IMR-90 (cell line): Measurements from ENCODE around the gene ADM5. TPM values are rescaled to one million over a fixed set of nuclear protein-coding genes. Genes with fewer than 3 reads are reported as not detected.

Source experiments
- ATAC-seq: fragments of 200-7000 bp; cut with Tn5 transposase; 2 replicates; pipeline ENCODE4 v1.9.1; 2020; ENCODE audit warnings: low read depth, mild to moderate bottlenecking, moderate library complexity
- BruUV-seq: library from RNA; stranded (reverse); fragments of 400-500 nt; replicated peaks from 2 replicates; lab custom pipeline; 2021; lab: Mats Ljungman, UMichigan
- CTCF ChIA-PET: fragments of 300-600 bp; formaldehyde crosslinking; extraction: SDS; loops from one replicate; lab custom pipeline; 2021; ENCODE audit warnings: antibody characterized with exemption; lab: Yijun Ruan, JAX
- POLR2A ChIA-PET: fragments of 300-600 bp; sonication (Branson Sonifier 250); formaldehyde crosslinking; loops from one replicate; lab custom pipeline; 2022; ENCODE audit warnings: antibody characterized with exemption; ENCODE audit not compliant: unreplicated experiment; lab: Charles Lee
- DNase-seq: peaks from one replicate; pipeline ENCODE4 v3.0.0; 2013
- H2AFZ ChIP-seq: replicated peaks from 2 replicates; pipeline ENCODE3; 2013; ENCODE audit warnings: low read length, mild to moderate bottlenecking; ENCODE audit not compliant: poor library complexity
- H2AK5ac ChIP-seq: 2 replicates; pipeline ENCODE4 v1.6.1; 2013; ENCODE audit warnings: low read depth, low read length, inconsistent platforms
- H2AK9ac ChIP-seq: replicated peaks from 2 replicates; pipeline ENCODE3; 2013; ENCODE audit warnings: mild to moderate bottlenecking, low read depth, low read length, moderate library complexity; ENCODE audit not compliant: poor library complexity
- H2BK120ac ChIP-seq: 2 replicates; pipeline ENCODE4 v1.6.1; 2013; ENCODE audit warnings: low read depth, low read length, inconsistent platforms
- H2BK15ac ChIP-seq: 3 replicates; pipeline ENCODE4 v1.6.1; 2013; ENCODE audit warnings: low read depth, low read length, inconsistent platforms
- H2BK20ac ChIP-seq: 2 replicates; pipeline ENCODE4 v1.6.1; 2013; ENCODE audit warnings: low read depth, mild to moderate bottlenecking, inconsistent platforms, low read length, moderate library complexity
- H2BK5ac ChIP-seq: 2 replicates; pipeline ENCODE4 v1.6.1; 2013; ENCODE audit warnings: mild to moderate bottlenecking, low read depth, low read length, inconsistent platforms; ENCODE audit not compliant: poor library complexity, severe bottlenecking
- H3K14ac ChIP-seq: replicated peaks from 2 replicates; pipeline ENCODE4 v1.6.1; 2013; ENCODE audit warnings: low read depth, low read length, inconsistent platforms
- H3K18ac ChIP-seq: 2 replicates; pipeline ENCODE4 v1.6.1; 2013; ENCODE audit warnings: low read depth, low read length, control low read depth
- H3K23ac ChIP-seq: 2 replicates; pipeline ENCODE4 v1.6.1; 2013; ENCODE audit warnings: low read depth, low read length, inconsistent platforms
- H3K27ac ChIP-seq: 2 replicates; pipeline ENCODE4 v1.5.1; 2013; ENCODE audit warnings: mild to moderate bottlenecking, control low read depth, low read length; ENCODE audit not compliant: insufficient read depth
- H3K27me3 ChIP-seq: 2 replicates; pipeline ENCODE4 v1.6.1; 2013; ENCODE audit warnings: low read length; ENCODE audit not compliant: control insufficient read depth, insufficient read depth
- H3K36me3 ChIP-seq: 2 replicates; pipeline ENCODE4 v1.6.1; 2013; ENCODE audit warnings: low read length, mixed read lengths; ENCODE audit not compliant: control insufficient read depth, insufficient read depth
- H3K4ac ChIP-seq: 2 replicates; pipeline ENCODE4 v1.6.1; 2013; ENCODE audit warnings: low read depth, low read length, inconsistent platforms
- H3K4me1 ChIP-seq: 2 replicates; pipeline ENCODE4 v1.6.1; 2013; ENCODE audit warnings: low read length, mixed read lengths; ENCODE audit not compliant: control insufficient read depth, insufficient read depth
- H3K4me2 ChIP-seq: 2 replicates; pipeline ENCODE4 v1.6.1; 2013; ENCODE audit warnings: low read depth, mild to moderate bottlenecking, control low read depth, low read length, moderate library complexity
- H3K4me3 ChIP-seq: 2 replicates; pipeline ENCODE4 v1.5.1; 2013; ENCODE audit warnings: low read depth, mild to moderate bottlenecking, control low read depth, low read length, moderate library complexity; ENCODE audit not compliant: insufficient read depth
- H3K56ac ChIP-seq: 2 replicates; pipeline ENCODE4 v1.6.1; 2013; ENCODE audit warnings: low read length, inconsistent platforms; ENCODE audit not compliant: insufficient read depth; ENCODE audit errors: extremely low read depth
- H3K79me1 ChIP-seq, 2 experiments: 2 replicates each; pipeline ENCODE4 v1.6.1; 2013; ENCODE audit warnings: low read length in 2 of 2, inconsistent platforms in 1 of 2, low read depth in 1 of 2
- H3K9ac ChIP-seq: 2 replicates; pipeline ENCODE4 v1.6.1; 2013; ENCODE audit warnings: low read depth, low read length, control low read depth
- H3K9me1 ChIP-seq: 2 replicates; pipeline ENCODE4 v1.6.1; 2013; ENCODE audit warnings: low read length, inconsistent platforms; ENCODE audit not compliant: insufficient read depth
- H3K9me3 ChIP-seq: 2 replicates; pipeline ENCODE4 v1.6.1; 2013; ENCODE audit warnings: low read length; ENCODE audit not compliant: control insufficient read depth, insufficient read depth
- H4K20me1 ChIP-seq: 2 replicates; pipeline ENCODE4 v1.6.1; 2013; ENCODE audit warnings: low read length, inconsistent platforms; ENCODE audit not compliant: insufficient read depth
- H4K5ac ChIP-seq: 2 replicates; pipeline ENCODE4 v1.6.1; 2013; ENCODE audit warnings: mild to moderate bottlenecking, low read depth, low read length, control low read depth
- H4K8ac ChIP-seq, 2 experiments: 2 replicates each; pipeline ENCODE4 v1.6.1; 2013; ENCODE audit warnings: low read depth in 2 of 2, low read length in 2 of 2, control low read depth in 1 of 2, inconsistent platforms in 1 of 2
- H4K91ac ChIP-seq: 2 replicates; pipeline ENCODE4 v1.6.1; 2013; ENCODE audit warnings: low read depth, low read length, inconsistent platforms; ENCODE audit not compliant: insufficient read depth
- CHD1 ChIP-seq: IDR thresholded peaks from 2 replicates; pipeline ENCODE4 v1.6.1; 2012; ENCODE audit warnings: low read depth, low read length, improper control_type of control experiment
- CTCF ChIP-seq: conservative IDR thresholded peaks from 2 replicates; pipeline ENCODE4 v1.5.1; 2012; ENCODE audit warnings: mild to moderate bottlenecking, low read depth, low read length, improper control_type of control experiment
- ELK1 ChIP-seq: fragments of 150-350 bp; IDR thresholded peaks from 2 replicates; pipeline ENCODE4 v1.6.1; 2016; ENCODE audit warnings: low read depth, mild to moderate bottlenecking, low read length, moderate library complexity, borderline replicate concordance
- FOS ChIP-seq: fragments of 150-350 bp; IDR thresholded peaks from 2 replicates; pipeline ENCODE4 v1.6.1; 2016; ENCODE audit warnings: low read depth, low read length
- MAFK ChIP-seq: IDR thresholded peaks from 2 replicates; pipeline ENCODE4 v1.6.1; 2012; ENCODE audit warnings: low read depth, low read length, improper control_type of control experiment
- MXI1 ChIP-seq: IDR thresholded peaks from 2 replicates; pipeline ENCODE4 v1.6.1; 2012; ENCODE audit warnings: low read depth, mild to moderate bottlenecking, low read length, moderate library complexity, borderline replicate concordance
- NFE2L2 ChIP-seq: fragments of 150-350 bp; IDR thresholded peaks from 2 replicates; pipeline ENCODE4 v1.6.1; 2016; ENCODE audit warnings: low read depth, mild to moderate bottlenecking, low read length
- RCOR1 ChIP-seq: IDR thresholded peaks from 2 replicates; pipeline ENCODE4 v1.6.1; 2012; ENCODE audit warnings: mild to moderate bottlenecking, low read length, improper control_type of control experiment; ENCODE audit not compliant: insufficient replicate concordance
- SMC3 ChIP-seq: fragments of 150-350 bp; IDR thresholded peaks from 2 replicates; pipeline ENCODE4 v1.6.1; 2016; ENCODE audit warnings: low read depth, mild to moderate bottlenecking, antibody characterized with exemption, low read length, moderate library complexity
- USF2 ChIP-seq: fragments of 150-350 bp; IDR thresholded peaks from 2 replicates; pipeline ENCODE4 v1.6.1; 2017; ENCODE audit warnings: mild to moderate bottlenecking, antibody characterized with exemption, low read length, low read depth
- WGBS, 2 experiments: methylation state at CpG; one replicate each; pipeline versions ENCODE4 v1.1.5 to v1.1.7; 2013; ENCODE audit warnings: missing lambda C conversion rate in 2 of 2; ENCODE audit not compliant: insufficient read length in 1 of 2; ENCODE audit errors: extremely low coverage in 2 of 2; 5-methylcytosine and 5-hydroxymethylcytosine counted together
- dilution Hi-C: fragments of 300-500 bp; cut with HindIII; formaldehyde crosslinking; loops from one replicate; pipeline ENCODE4 v1.14.3; 2018; ENCODE audit warnings: low sequenced_read_pairs; ENCODE audit not compliant: unreplicated experiment
- in situ Hi-C: fragments of 300-500 bp; cut with MboI; formaldehyde crosslinking; loops from 3 replicates; pipeline ENCODE4 v1.14.3; 2019; ENCODE audit warnings: low sequenced_read_pairs, inconsistent platforms, mixed read lengths
- intact Hi-C: fragments of 100-400 bp; cut with micrococcal nuclease; formaldehyde crosslinking; loops from 2 replicates; pipeline ENCODE4 v1.10.0; 2022
- polyA plus RNA-seq, 3 experiments: library from polyadenylated mRNA; depleted of rRNA; stranded (reverse); fragments of >200 nt; gene quantifications; 2 replicates each; pipeline ENCODE4 v1.2.3, GENCODE V29; 2012; ENCODE audit warnings: low replicate concordance in 1 of 3
- total RNA-seq: library from RNA; depleted of rRNA; stranded (reverse); fragments of >200 nt; gene quantifications from 2 replicates; pipeline ENCODE4 v1.2.3, GENCODE V29; 2012

Gene ADM5
- total and polyA plus RNA-seq, 2 of the 4 experiments (the other 2 are of a cell fraction), result 0.18 to 0.99 TPM

GRCh38 chr19:49688531-49689132, 762 bp upstream of the ADM5 start:
- CTCF ChIA-PET, result interaction anchor here (1.3 kb wide), 1 partner anchor 8 kb away, joined by 5 read pairs; no protein-coding TSS in a partner anchor
- H3K9ac ChIP-seq, result no peak overlapping the region
- H2AK5ac ChIP-seq, result no peak overlapping the region
- ATAC-seq (no peak), DNase-seq (no peak)
- peaks cover 38% of the 10 kb centered on the region for H3K36me3 ChIP-seq
- BruUV-seq, result no TSS peak
- H2BK5ac ChIP-seq, result no peak overlapping the region
- no peak overlapping the region for H4K91ac ChIP-seq
- no peak overlapping the region for H3K4me3 ChIP-seq
- H4K5ac ChIP-seq, result no peak overlapping the region
- no peak overlapping the region for H3K27ac ChIP-seq
- peak overlapping the region; percentile 73 for H2AK9ac ChIP-seq
- in situ Hi-C loops, result loop anchor here (10.0 kb wide), 1 partner anchor 166 kb away; the partner anchor contains the start of gene PTOV1
- TF ChIP-seq CHD1 (no peak), MAFK (no peak), CTCF (no peak), USF2 (no peak), MXI1 (no peak), RCOR1 (no peak), SMC3 (no peak), ELK1 (no peak), NFE2L2 (no peak), FOS (no peak)
- peaks cover 14 to 60% of the 10 kb centered on the region in 2 experiments for H3K79me1 ChIP-seq
- no peak overlapping the region for H2BK20ac ChIP-seq
- dilution Hi-C loops, result no loop called here
- no peak overlapping the region for H4K8ac ChIP-seq
- H3K18ac ChIP-seq, result no peak overlapping the region
- H3K56ac ChIP-seq, result no peak overlapping the region
- H4K20me1 ChIP-seq, result peaks cover 25% of the 10 kb centered on the region
- WGBS, 2 experiments, result no CpG with 5 or more reads among the region's 12 CpGs
- no peak overlapping the region for H2AFZ ChIP-seq
- H3K4ac ChIP-seq, result no peak overlapping the region
- intact Hi-C loops, result no loop called here
- POLR2A ChIA-PET, result interaction anchor here (1.1 kb wide), 1 partner anchor 48 kb away, joined by 3 read pairs; the partner anchor contains the start of gene RRAS
- H2BK120ac ChIP-seq, result no peak overlapping the region
- H3K4me2 ChIP-seq, result no peak overlapping the region
- H2BK15ac ChIP-seq, result no peak overlapping the region
- peaks cover 5% of the 10 kb centered on the region; the same call in 1 of the 2 replicates for H3K9me1 ChIP-seq
- no peaks in the 10 kb centered on the region for H3K9me3 ChIP-seq
- H3K4me1 ChIP-seq, result peaks cover 9% of the 10 kb centered on the region
- H3K27me3 ChIP-seq, result no peaks in the 10 kb centered on the region
- no peak overlapping the region for H3K23ac ChIP-seq
- no peak overlapping the region for H3K14ac ChIP-seq
